BLaER1 (cell line): ENCODE measurements around the gene DLGAP1.

Experiments
- H3K27ac ChIP-seq: shearing (Covaris generic); formaldehyde crosslinking; 2 replicates; pipeline ENCODE4 v1.8.1; 2022
- H3K27me3 ChIP-seq: shearing (Covaris generic); formaldehyde crosslinking; 2 replicates; pipeline ENCODE4 v1.8.1; 2022
- H3K36me3 ChIP-seq: shearing (Covaris generic); formaldehyde crosslinking; 2 replicates; pipeline ENCODE4 v1.8.1; 2022
- H3K4me1 ChIP-seq: shearing (Covaris generic); formaldehyde crosslinking; 2 replicates; pipeline ENCODE4 v1.8.1; 2022
- H3K4me2 ChIP-seq: shearing (Covaris generic); formaldehyde crosslinking; 2 replicates; pipeline ENCODE4 v1.8.1; 2022
- H3K4me3 ChIP-seq: shearing (Covaris generic); formaldehyde crosslinking; 2 replicates; pipeline ENCODE4 v1.8.1; 2022
- H3K9ac ChIP-seq: shearing (Covaris generic); formaldehyde crosslinking; 2 replicates; pipeline ENCODE4 v1.8.1; 2022
- H3K9me3 ChIP-seq: shearing (Covaris generic); formaldehyde crosslinking; 2 replicates; pipeline ENCODE4 v1.8.1; 2022
- H4K20me1 ChIP-seq: shearing (Covaris generic); formaldehyde crosslinking; 2 replicates; pipeline ENCODE4 v1.8.1; 2022
- Cebpa-rat ChIP-seq: shearing (Covaris generic); IDR thresholded peaks from 2 replicates; pipeline ENCODE4 v1.8.1; 2022

Gene DLGAP1

DNA sequence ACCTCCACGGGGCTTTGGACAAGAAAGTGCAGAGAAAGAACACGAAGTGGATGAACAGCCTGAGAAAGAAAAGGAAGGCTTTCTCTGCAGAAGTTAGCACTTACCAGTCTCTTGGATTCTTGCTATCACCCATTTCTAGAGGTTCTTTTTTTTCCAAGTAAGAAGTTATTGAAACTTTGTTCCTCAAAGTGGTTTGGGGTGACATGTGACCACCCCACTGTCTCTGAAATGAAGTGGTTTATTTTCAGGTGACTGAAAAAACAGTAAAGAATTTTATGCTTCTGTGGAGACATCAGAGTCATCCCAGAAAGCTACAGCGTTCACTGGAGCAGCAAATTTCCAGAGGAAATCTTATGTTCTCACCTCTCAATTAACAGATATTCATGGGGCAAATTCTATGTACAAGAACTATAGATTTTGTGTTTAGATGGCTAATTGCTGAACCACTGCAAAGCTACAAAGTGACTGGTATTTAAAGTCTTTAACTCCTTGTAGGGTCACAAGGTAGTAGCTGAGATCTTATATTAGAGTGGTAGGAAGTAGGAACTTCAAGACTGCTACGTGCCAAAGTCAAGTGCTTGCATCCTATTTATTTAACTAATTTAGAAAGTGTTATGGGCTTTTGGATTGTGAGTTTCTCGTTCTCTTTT lies 737.6 kb downstream of the DLGAP1 start:
- peaks cover 9% of the 10 kb centered on the region; the same call in 1 of the 2 replicates for H3K4me1 ChIP-seq
- no peaks in the 10 kb centered on the region for H3K9me3 ChIP-seq
- H3K9ac ChIP-seq = no peak overlapping the region
- H4K20me1 ChIP-seq = no peaks in the 10 kb centered on the region
- no peaks in the 10 kb centered on the region for H3K36me3 ChIP-seq
- H3K4me3 ChIP-seq = no peak overlapping the region
- no peak overlapping the region for H3K4me2 ChIP-seq
- no peaks in the 10 kb centered on the region for H3K27me3 ChIP-seq
- TF ChIP-seq Cebpa-rat = no peak
- H3K27ac ChIP-seq = no peak overlapping the region

DNA sequence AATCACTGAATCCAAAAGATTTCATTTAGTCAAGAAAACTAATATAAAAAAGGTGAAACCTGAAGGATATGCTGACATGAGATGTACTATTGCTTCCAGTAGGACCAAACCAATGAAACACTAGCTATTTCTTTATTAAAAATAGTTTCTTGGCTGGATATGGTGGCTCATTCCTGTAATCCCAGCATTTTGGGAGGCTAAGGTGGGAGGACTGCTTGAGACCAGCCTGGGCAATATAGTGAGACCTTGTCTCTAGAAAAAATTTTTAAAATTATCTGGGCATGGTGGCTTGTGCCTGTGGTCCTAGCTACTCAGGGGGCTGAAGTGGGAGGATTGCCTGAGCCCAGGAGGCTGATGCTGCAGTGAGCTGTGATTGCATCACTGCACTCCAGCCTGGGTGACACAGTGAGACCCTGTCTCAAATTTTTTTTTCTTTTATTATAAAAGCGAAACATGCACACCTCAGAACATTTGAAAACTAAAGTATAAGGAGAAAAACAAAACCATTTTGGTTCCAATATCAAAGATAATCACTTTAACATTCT lies 738.9 kb downstream of the DLGAP1 start:
- Histone ChIP-seq H3K36me3 (no peaks in the 10 kb centered on the region), H3K9ac (no peak overlapping the region), H3K27ac (no peak overlapping the region), H4K20me1 (no peaks in the 10 kb centered on the region), H3K4me2 (no peak overlapping the region; the same call in 1 of the 2 replicates), H3K4me3 (no peak overlapping the region), H3K9me3 (no peaks in the 10 kb centered on the region), H3K27me3 (no peaks in the 10 kb centered on the region), H3K4me1 (peaks cover 9% of the 10 kb centered on the region; the same call in 1 of the 2 replicates)
- TF ChIP-seq Cebpa-rat = no peak

GRCh38 chr18:3715231-3716080 lies 739.7 kb downstream of the DLGAP1 start:
- no peaks in the 10 kb centered on the region for H3K9me3 ChIP-seq
- no peaks in the 10 kb centered on the region for H3K27me3 ChIP-seq
- no peak overlapping the region; the same call in 1 of the 2 replicates for H3K4me2 ChIP-seq
- H3K4me3 ChIP-seq = no peak overlapping the region
- no peak for TF ChIP-seq Cebpa-rat
- no peaks in the 10 kb centered on the region for H3K36me3 ChIP-seq
- H3K4me1 ChIP-seq = peaks cover 9% of the 10 kb centered on the region; the same call in 1 of the 2 replicates
- H3K9ac ChIP-seq = no peak overlapping the region
- H3K27ac ChIP-seq = no peak overlapping the region
- no peaks in the 10 kb centered on the region for H4K20me1 ChIP-seq

DNA sequence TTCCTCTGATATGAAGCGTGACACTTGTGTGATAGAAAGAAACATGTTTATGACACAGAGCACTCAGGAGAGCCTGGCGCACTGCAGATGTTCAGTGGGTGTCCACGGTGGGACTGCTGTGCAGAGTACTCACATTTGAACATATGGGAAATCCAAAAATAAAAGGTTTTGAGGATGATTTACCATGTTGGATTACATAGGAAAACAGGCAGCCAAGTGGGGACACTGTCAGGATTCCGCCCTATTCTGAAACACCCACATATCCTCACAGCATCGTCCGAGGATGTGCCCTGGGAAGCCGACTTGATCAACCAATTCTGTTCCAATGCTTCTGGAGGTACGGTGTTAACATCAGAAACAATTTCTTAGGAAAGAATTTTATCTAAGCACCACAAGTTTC lies 741.4 kb downstream of the DLGAP1 start:
- TF ChIP-seq Cebpa-rat = no peak
- H3K27ac ChIP-seq = no peak overlapping the region

GRCh38 chr18:3713166-3713565 lies 741.9 kb downstream of the DLGAP1 start:
- H3K9ac ChIP-seq = no peak overlapping the region
- no peaks in the 10 kb centered on the region for H3K36me3 ChIP-seq
- H3K27me3 ChIP-seq = no peaks in the 10 kb centered on the region
- H3K9me3 ChIP-seq = no peaks in the 10 kb centered on the region
- no peak overlapping the region for H3K4me2 ChIP-seq
- no peak overlapping the region for H3K27ac ChIP-seq
- H4K20me1 ChIP-seq = no peaks in the 10 kb centered on the region
- peaks cover 24% of the 10 kb centered on the region for H3K4me1 ChIP-seq
- no peak overlapping the region for H3K4me3 ChIP-seq
- no peak for TF ChIP-seq Cebpa-rat

More for the DNA sequence above, 741.4 kb downstream of the DLGAP1 start:
- H3K9me3 ChIP-seq = no peaks in the 10 kb centered on the region
- H3K4me1 ChIP-seq = peaks cover 24% of the 10 kb centered on the region
- H3K36me3 ChIP-seq = no peaks in the 10 kb centered on the region
- H3K4me3 ChIP-seq = no peak overlapping the region
- no peaks in the 10 kb centered on the region for H3K27me3 ChIP-seq
- no peak overlapping the region for H3K9ac ChIP-seq
- H3K4me2 ChIP-seq = no peak overlapping the region
- H4K20me1 ChIP-seq = no peaks in the 10 kb centered on the region

GRCh38 chr18:3712491-3712890 lies 742.6 kb downstream of the DLGAP1 start:
- no peak overlapping the region for H3K27ac ChIP-seq

DNA sequence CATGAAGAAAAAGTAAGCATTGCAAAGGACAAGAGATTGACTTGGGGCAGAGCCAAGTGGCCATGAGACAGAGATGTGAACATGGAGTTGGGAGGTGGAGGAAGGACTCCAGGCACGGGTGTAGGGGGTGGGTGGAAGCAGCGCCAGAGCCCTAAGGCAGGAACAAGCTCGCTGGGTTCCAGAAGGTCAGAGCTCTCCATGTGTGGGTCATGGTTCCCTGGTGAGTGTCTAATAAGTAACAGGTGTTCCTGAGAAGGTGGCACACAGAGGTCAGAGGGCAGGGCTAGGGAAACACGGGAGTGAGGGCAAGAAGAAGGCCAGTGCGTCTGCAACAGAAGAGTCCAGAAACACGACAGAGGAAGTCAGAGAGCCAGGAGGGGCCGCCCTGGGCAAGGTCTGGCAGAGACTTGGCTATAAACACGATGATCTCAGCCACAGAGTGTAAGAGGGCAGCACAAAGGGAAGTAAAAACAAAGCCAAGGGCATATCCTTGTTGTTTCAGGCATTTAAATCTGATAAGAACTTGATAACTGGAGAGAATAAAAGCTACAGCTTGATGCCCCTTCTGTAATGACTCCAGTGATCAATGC lies 744.3 kb downstream of the DLGAP1 start:
- Histone ChIP-seq H3K4me2 (no peak overlapping the region), H3K4me1 (peaks cover 19% of the 10 kb centered on the region), H3K9me3 (no peaks in the 10 kb centered on the region), H3K27ac (no peak overlapping the region), H3K4me3 (no peak overlapping the region), H4K20me1 (no peaks in the 10 kb centered on the region), H3K27me3 (no peaks in the 10 kb centered on the region), H3K36me3 (no peaks in the 10 kb centered on the region), H3K9ac (no peak overlapping the region)
- TF ChIP-seq Cebpa-rat = no peak

More at GRCh38 chr18:3712491-3712890, 742.6 kb downstream of the DLGAP1 start:
- Histone ChIP-seq H3K36me3 (no peaks in the 10 kb centered on the region), H3K4me1 (peaks cover 24% of the 10 kb centered on the region), H3K27me3 (no peaks in the 10 kb centered on the region), H3K9ac (no peak overlapping the region), H3K4me2 (no peak overlapping the region), H3K4me3 (no peak overlapping the region), H4K20me1 (no peaks in the 10 kb centered on the region), H3K9me3 (no peaks in the 10 kb centered on the region)
- TF ChIP-seq Cebpa-rat = no peak

- Histone ChIP-seq H3K4me3 (no peak overlapping the region), H3K4me2 (peak overlapping the region; percentile 0; the same call in 1 of the 2 replicates), H3K27ac (no peak overlapping the region), H3K36me3 (no peaks in the 10 kb centered on the region), H3K4me1 (peaks cover 15% of the 10 kb centered on the region), H4K20me1 (no peaks in the 10 kb centered on the region), H3K27me3 (no peaks in the 10 kb centered on the region), H3K9ac (no peak overlapping the region), H3K9me3 (no peaks in the 10 kb centered on the region)
- no peak for TF ChIP-seq Cebpa-rat
These were observed 745.9 kb downstream of the DLGAP1 start for GRCh38 chr18:3709205-3709604.

GRCh38 chr18:3706279-3707097 lies 748.6 kb downstream of the DLGAP1 start:
- Histone ChIP-seq H3K36me3 (no peaks in the 10 kb centered on the region), H3K9ac (no peak overlapping the region), H3K27ac (no peak overlapping the region), H3K4me3 (no peak overlapping the region), H3K9me3 (no peaks in the 10 kb centered on the region), H3K27me3 (no peaks in the 10 kb centered on the region), H4K20me1 (no peaks in the 10 kb centered on the region), H3K4me1 (peaks cover 15% of the 10 kb centered on the region), H3K4me2 (no peak overlapping the region)
- TF ChIP-seq Cebpa-rat = no peak
